HEK293 (cell line): ENCODE measurements around the gene PDLIM5.

ENCODE experiments used
- CTCF ChIA-PET: fragments of 350-600 bp; formaldehyde crosslinking; extraction: SDS; loops from one replicate; lab custom pipeline; 2021; ENCODE audit warnings: antibody characterized with exemption; lab: Yijun Ruan, JAX
- POLR2A ChIA-PET: fragments of 300-600 bp; formaldehyde crosslinking; extraction: SDS; loops from one replicate; lab custom pipeline; 2020; ENCODE audit warnings: antibody characterized with exemption, inconsistent platforms; lab: Yijun Ruan, JAX
- H3K27ac ChIP-seq: fragments of 200-500 bp; sonication (Bioruptor generic); 2 replicates; pipeline ENCODE4 v1.5.1; 2014; ENCODE audit warnings: low read depth, low read length, control low read depth, inconsistent platforms; ENCODE audit errors: extremely low read depth
- H3K36me3 ChIP-seq, 2 experiments: fragments of 200-500 bp in 1 of 2; sonication (Bioruptor generic) in 1 of 2; 1 replicate in 1 of 2; 2 replicates in 1 of 2; pipeline ENCODE4 v1.5.1; 2014 to 2017; ENCODE audit warnings: inconsistent platforms in 2 of 2, low read length in 2 of 2; ENCODE audit not compliant: control insufficient read depth in 2 of 2, insufficient read depth in 1 of 2
- H3K4me1 ChIP-seq: fragments of 200-500 bp; sonication (Bioruptor generic); 2 replicates; pipeline ENCODE4 v1.5.1; 2014; ENCODE audit warnings: mild to moderate bottlenecking, low read length, inconsistent platforms; ENCODE audit not compliant: control insufficient read depth, insufficient read depth
- H3K4me3 ChIP-seq: 2 replicates; pipeline ENCODE4 v1.5.1; 2011; ENCODE audit warnings: low read depth, mild to moderate bottlenecking, control low read depth, low read length, moderate library complexity
- H3K9me3 ChIP-seq: fragments of 200-500 bp; sonication (Bioruptor generic); 2 replicates; pipeline ENCODE4 v1.5.1; 2014; ENCODE audit warnings: low read depth, low read length, inconsistent platforms; ENCODE audit not compliant: control insufficient read depth, insufficient read depth
- FEZF1 ChIP-seq: fragments of 450-650 bp; formaldehyde crosslinking; IDR thresholded peaks from 2 replicates; pipeline ENCODE4 v1.5.1; 2016; ENCODE audit warnings: missing biosample characterization, missing genetic modification characterization
- GLI2 ChIP-seq: fragments of 450-650 bp; formaldehyde crosslinking; IDR thresholded peaks from 2 replicates; pipeline ENCODE4; 2017; ENCODE audit warnings: missing biosample characterization, missing genetic modification characterization, low read depth, borderline replicate concordance
- KLF10 ChIP-seq: fragments of 450-650 bp; IDR thresholded peaks from 2 replicates; pipeline ENCODE4 v1.5.1; 2018; ENCODE audit warnings: missing biosample characterization, mild to moderate bottlenecking, missing genetic modification characterization
- MYNN ChIP-seq: fragments of 450-650 bp; formaldehyde crosslinking; IDR thresholded peaks from 2 replicates; pipeline ENCODE4 v1.5.1; 2016; ENCODE audit warnings: missing biosample characterization, missing genetic modification characterization, borderline replicate concordance
- OVOL3 ChIP-seq: fragments of 450-650 bp; formaldehyde crosslinking; IDR thresholded peaks from 2 replicates; pipeline ENCODE4 v1.5.1; 2016; ENCODE audit warnings: missing biosample characterization, missing genetic modification characterization
- PRDM1 ChIP-seq: fragments of 450-650 bp; formaldehyde crosslinking; IDR thresholded peaks from 2 replicates; pipeline ENCODE4; 2016; ENCODE audit warnings: missing biosample characterization, missing genetic modification characterization
- SETDB1 ChIP-seq: IDR thresholded peaks from one replicate; pipeline ENCODE4 v1.6.1; 2017; ENCODE audit warnings: mild to moderate bottlenecking, low read length, moderate library complexity, mixed read lengths; ENCODE audit not compliant: insufficient read length
- SP2 ChIP-seq: fragments of 450-650 bp; formaldehyde crosslinking; IDR thresholded peaks from 2 replicates; pipeline ENCODE4 v1.5.1; 2016; ENCODE audit warnings: missing biosample characterization, missing genetic modification characterization
- SP3 ChIP-seq: fragments of 450-650 bp; formaldehyde crosslinking; IDR thresholded peaks from 2 replicates; pipeline ENCODE4 v1.5.1; 2016; ENCODE audit warnings: missing biosample characterization, missing genetic modification characterization
- YY2 ChIP-seq: fragments of 450-650 bp; formaldehyde crosslinking; IDR thresholded peaks from 2 replicates; pipeline ENCODE4 v1.5.1; 2016; ENCODE audit warnings: missing biosample characterization, missing genetic modification characterization
- ZBTB11 ChIP-seq: fragments of 450-650 bp; formaldehyde crosslinking; conservative IDR thresholded peaks from 2 replicates; pipeline ENCODE4 v1.5.1; 2016; ENCODE audit warnings: low read depth, missing biosample characterization, missing genetic modification characterization
- ZBTB20 ChIP-seq: fragments of 450-650 bp; formaldehyde crosslinking; IDR thresholded peaks from 2 replicates; pipeline ENCODE4 v1.5.1; 2016; ENCODE audit warnings: missing biosample characterization, missing genetic modification characterization
- ZBTB7A ChIP-seq: fragments of 450-650 bp; formaldehyde crosslinking; IDR thresholded peaks from 2 replicates; pipeline ENCODE4 v1.5.1; 2016; ENCODE audit warnings: low read depth, missing biosample characterization, missing genetic modification characterization
- ZNF10 ChIP-seq: fragments of 450-650 bp; formaldehyde crosslinking; IDR thresholded peaks from 2 replicates; pipeline ENCODE4 v1.5.1; 2017; ENCODE audit warnings: missing biosample characterization, missing genetic modification characterization
- ZNF146 ChIP-seq: fragments of 450-650 bp; formaldehyde crosslinking; IDR thresholded peaks from 2 replicates; pipeline ENCODE4 v1.5.1; 2016; ENCODE audit warnings: missing biosample characterization, missing genetic modification characterization
- ZNF2 ChIP-seq: fragments of 450-650 bp; formaldehyde crosslinking; IDR thresholded peaks from 2 replicates; pipeline ENCODE4 v1.5.1; 2016; ENCODE audit warnings: missing biosample characterization, missing genetic modification characterization
- ZNF202 ChIP-seq: fragments of 450-650 bp; formaldehyde crosslinking; IDR thresholded peaks from 2 replicates; pipeline ENCODE4 v1.5.1; 2016; ENCODE audit warnings: missing biosample characterization, missing genetic modification characterization, borderline replicate concordance
- ZNF629 ChIP-seq: fragments of 450-650 bp; formaldehyde crosslinking; IDR thresholded peaks from 2 replicates; pipeline ENCODE4 v1.5.1; 2017; ENCODE audit warnings: missing biosample characterization, missing genetic modification characterization
- ZNF654 ChIP-seq: fragments of 450-650 bp; formaldehyde crosslinking; IDR thresholded peaks from 2 replicates; pipeline ENCODE4 v1.5.1; 2016; ENCODE audit warnings: low read depth, missing biosample characterization, missing genetic modification characterization
- ZNF658 ChIP-seq: fragments of 450-650 bp; formaldehyde crosslinking; IDR thresholded peaks from 2 replicates; pipeline ENCODE4; 2016; ENCODE audit warnings: missing biosample characterization, missing genetic modification characterization
- ZNF837 ChIP-seq: fragments of 450-650 bp; formaldehyde crosslinking; IDR thresholded peaks from 2 replicates; pipeline ENCODE4 v1.5.1; 2016; ENCODE audit warnings: missing biosample characterization, missing genetic modification characterization
- ZSCAN23 ChIP-seq: fragments of 450-650 bp; formaldehyde crosslinking; IDR thresholded peaks from 2 replicates; pipeline ENCODE4 v1.5.1; 2016; ENCODE audit warnings: missing biosample characterization, missing genetic modification characterization
- ZSCAN5A ChIP-seq: fragments of 450-650 bp; formaldehyde crosslinking; IDR thresholded peaks from 2 replicates; pipeline ENCODE4 v1.5.1; 2016; ENCODE audit warnings: missing biosample characterization, missing genetic modification characterization
- TF ChIP-seq, protein P1 (sequence below): fragments of 450-650 bp; formaldehyde crosslinking; optimal IDR thresholded peaks from 2 replicates; pipeline ENCODE3; 2016; ENCODE audit warnings: missing biosample characterization, mild to moderate bottlenecking, missing genetic modification characterization

PDLIM5 gene

DNA sequence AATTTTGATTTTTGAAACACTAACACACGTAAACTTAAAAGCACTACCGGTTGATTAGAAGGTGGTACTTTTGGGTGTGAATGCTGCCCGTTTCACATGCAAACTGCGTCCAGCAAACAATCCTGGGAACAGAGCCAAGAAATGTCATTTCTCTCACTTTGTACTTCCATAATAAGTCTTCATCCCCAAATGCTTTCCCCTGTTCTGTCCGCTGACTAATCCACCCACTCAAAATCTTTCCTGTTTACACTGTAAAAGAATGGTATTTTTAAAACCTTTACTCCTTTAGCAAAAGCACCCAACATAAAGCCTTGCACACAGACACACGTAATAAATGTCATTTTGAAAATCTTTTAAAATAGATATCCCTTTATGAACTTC is 39.1 kb upstream of the PDLIM5 start (continued):
- TF ChIP-seq PRDM1 (tag by site-specific recombination) (peak; percentile 55; the same call in 1 of the 2 replicates), SP3 (tag by site-specific recombination) (no peak), ZNF629 (tag by site-specific recombination) (0 out of 2 replicates have a peak, but pooled peaks have one; percentile 8), ZNF654 (no peak), ZSCAN23 (tag by site-specific recombination) (no peak)

GRCh38 chr4:94413085-94413840 is 38.5 kb upstream of the PDLIM5 start:
- H3K4me1 ChIP-seq = no peaks in the 10 kb centered on the region
- TF ChIP-seq, protein P1, sequence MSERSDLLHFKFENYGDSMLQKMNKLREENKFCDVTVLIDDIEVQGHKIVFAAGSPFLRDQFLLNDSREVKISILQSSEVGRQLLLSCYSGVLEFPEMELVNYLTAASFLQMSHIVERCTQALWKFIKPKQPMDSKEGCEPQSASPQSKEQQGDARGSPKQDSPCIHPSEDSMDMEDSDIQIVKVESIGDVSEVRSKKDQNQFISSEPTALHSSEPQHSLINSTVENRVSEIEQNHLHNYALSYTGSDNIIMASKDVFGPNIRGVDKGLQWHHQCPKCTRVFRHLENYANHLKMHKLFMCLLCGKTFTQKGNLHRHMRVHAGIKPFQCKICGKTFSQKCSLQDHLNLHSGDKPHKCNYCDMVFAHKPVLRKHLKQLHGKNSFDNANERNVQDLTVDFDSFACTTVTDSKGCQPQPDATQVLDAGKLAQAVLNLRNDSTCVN = no peak
- TF ChIP-seq FEZF1 (peak; percentile 28), ZBTB20 (tag by site-specific recombination) (peak; percentile 20; the same call in 1 of the 2 replicates), KLF10 (tag by site-specific recombination) (0 out of 2 replicates have a peak, but pooled peaks have one; percentile 2)
- TF ChIP-seq, all 188 proteins: peak for 3
- H3K36me3 ChIP-seq = no peaks in the 10 kb centered on the region
- CTCF ChIA-PET = interaction anchor here (0.6 to 1.1 kb wide), 2 partner anchors 39 to 182 kb away, joined by 4 to 5 read pairs; no protein-coding TSS in a partner anchor
- 0 out of 2 replicates have a peak overlapping the region, but pooled peaks have one; percentile 2 for H3K27ac ChIP-seq
- no peak overlapping the region for H3K4me3 ChIP-seq
- POLR2A ChIA-PET = no interaction called here
- H3K9me3 ChIP-seq = no peaks in the 10 kb centered on the region

- H3K27ac ChIP-seq = no peak overlapping the region
- CTCF ChIA-PET = no interaction called here
- H3K4me1 ChIP-seq = no peaks in the 10 kb centered on the region
- no peak overlapping the region for H3K4me3 ChIP-seq
- no peaks in the 10 kb centered on the region for H3K9me3 ChIP-seq
- no peak for TF ChIP-seq ZNF202 (tag by site-specific recombination)
- no peak for TF ChIP-seq OVOL3 (tag by site-specific recombination)
- TF ChIP-seq ZNF658 (tag by site-specific recombination) = no peak
- TF ChIP-seq SETDB1 = peak; percentile 18
- no peak for TF ChIP-seq ZBTB11 (tag by site-specific recombination)
- TF ChIP-seq ZNF837 (tag by site-specific recombination) = no peak
- TF ChIP-seq, all 188 proteins: peak for 1
- POLR2A ChIA-PET = no interaction called here
- no peaks in the 10 kb centered on the region for H3K36me3 ChIP-seq
These were observed 36.8 kb upstream of the PDLIM5 start for GRCh38 chr4:94414907-94415306.

DNA sequence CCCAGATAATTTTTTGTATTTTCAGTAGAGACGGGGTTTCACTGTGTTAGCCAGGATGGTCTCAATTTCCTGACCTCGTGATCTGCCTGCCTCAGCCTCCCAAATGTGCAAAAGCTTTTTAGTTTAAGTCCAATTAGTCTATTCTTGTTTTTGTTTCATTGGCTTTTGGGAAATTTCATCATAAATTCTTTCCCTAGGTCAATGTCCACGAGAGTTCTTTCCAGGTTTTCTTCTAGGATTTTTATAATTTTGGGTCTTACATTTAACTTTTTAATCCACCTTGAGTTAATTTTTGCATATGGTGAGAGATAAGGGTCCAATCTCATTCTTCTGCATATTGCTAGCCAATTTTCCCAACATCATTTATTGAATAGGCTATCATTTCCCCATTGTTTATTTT is 36.3 kb upstream of the PDLIM5 start:
- Histone ChIP-seq H3K36me3 (no peaks in the 10 kb centered on the region), H3K27ac (no peak overlapping the region), H3K9me3 (no peaks in the 10 kb centered on the region), H3K4me1 (no peaks in the 10 kb centered on the region), H3K4me3 (no peak overlapping the region)
- POLR2A ChIA-PET = no interaction called here
- CTCF ChIA-PET = no interaction called here
- TF ChIP-seq ZSCAN5A (no peak), YY2 (tag by site-specific recombination) (no peak), ZBTB7A (tag by site-specific recombination) (no peak), MYNN (no peak), ZNF10 (tag by site-specific recombination) (no peak), ZNF146 (tag by site-specific recombination) (no peak), GLI2 (tag by site-specific recombination) (no peak), ZNF2 (tag by site-specific recombination) (no peak), SP2 (tag by site-specific recombination) (no peak)
